Endothelial cell of umbilical vein (primary cell): ENCODE measurements around the gene STH. TPM values are rescaled to one million over a fixed set of nuclear protein-coding genes. Genes with fewer than 3 reads are reported as not detected.

Experiments
- BruUV-seq: library from RNA; stranded (reverse); fragments of 400-500 nt; replicated peaks from 2 replicates; lab custom pipeline; 2021; lab: Mats Ljungman, UMichigan
- CTCF ChIA-PET: fragments of 300-600, 350-600 bp; sonication (Branson Sonifier 250); formaldehyde crosslinking; loops from one replicate; lab custom pipeline; 2021; ENCODE audit warnings: antibody characterized with exemption, inconsistent platforms; lab: Charles Lee
- POLR2A ChIA-PET: fragments of 300-600, 350-600 bp; sonication (Branson Sonifier 250); formaldehyde crosslinking; loops from one replicate; lab custom pipeline; 2021; ENCODE audit warnings: antibody characterized with exemption, inconsistent platforms; lab: Charles Lee
- DNase-seq: peaks from one replicate; pipeline ENCODE4 v3.0.0-alpha.2; 2011; ENCODE audit warnings: low read depth, low spot score
- FAIRE-seq: peaks from 2 replicates; lab custom pipeline; 2011; peaks lifted over from hg19 to GRCh38; lab: Jason Lieb, UNC
- H2AFZ ChIP-seq: 2 replicates; pipeline ENCODE4 v1.6.0; 2012; ENCODE audit warnings: low read depth, low read length, control low read depth, inconsistent platforms
- H3K27ac ChIP-seq: 2 replicates; pipeline ENCODE4 v1.5.1; 2011; ENCODE audit warnings: low read depth, mild to moderate bottlenecking, control low read depth, low read length, moderate library complexity; ENCODE audit not compliant: insufficient read depth
- H3K27me3 ChIP-seq, 2 experiments: 2 replicates each; pipeline versions ENCODE4 v1.6.0 to v1.6.1; 2011; ENCODE audit warnings: low read length in 2 of 2, mixed read lengths in 1 of 2; ENCODE audit not compliant: control insufficient read depth in 2 of 2, insufficient read depth in 2 of 2
- H3K36me3 ChIP-seq, 2 experiments: 2 replicates in 1 of 2; 3 replicates in 1 of 2; pipeline ENCODE4 v1.5.1; 2011; ENCODE audit warnings: low read length in 2 of 2, mild to moderate bottlenecking in 1 of 2, moderate library complexity in 1 of 2; ENCODE audit not compliant: control insufficient read depth in 2 of 2, insufficient read depth in 2 of 2; ENCODE audit errors: extremely low read depth in 1 of 2
- H3K4me1 ChIP-seq: 3 replicates; pipeline ENCODE4 v1.5.1; 2011; ENCODE audit warnings: mild to moderate bottlenecking, low read length; ENCODE audit not compliant: control insufficient read depth, insufficient read depth; ENCODE audit errors: extremely low read depth
- H3K4me2 ChIP-seq: 2 replicates; pipeline ENCODE4 v1.6.1; 2011; ENCODE audit warnings: low read length, control low read depth, mixed read lengths; ENCODE audit not compliant: insufficient read depth
- H3K4me3 ChIP-seq, 3 experiments: fragments of 200-600 bp in 1 of 3; sonication (generic), shearing (Covaris generic) in 1 of 3; replicated peaks in 1 of 3; 2 replicates each; pipeline ENCODE4 v1.5.1; 2011 to 2016; ENCODE audit warnings: control low read depth in 3 of 3, low read length in 3 of 3, mild to moderate bottlenecking in 2 of 3, inconsistent platforms in 1 of 3, low read depth in 1 of 3, moderate library complexity in 1 of 3; ENCODE audit not compliant: insufficient read depth in 1 of 3
- H3K79me2 ChIP-seq: 2 replicates; pipeline ENCODE4 v1.6.0; 2012; ENCODE audit warnings: low read length, inconsistent platforms; ENCODE audit not compliant: control insufficient read depth, insufficient read depth
- H3K9ac ChIP-seq: replicated peaks from 2 replicates; pipeline ENCODE3; 2011; ENCODE audit warnings: low read length, control low read depth; ENCODE audit not compliant: insufficient read depth; ENCODE audit errors: extremely low read depth
- H3K9me1 ChIP-seq: replicated peaks from 3 replicates; pipeline ENCODE4 v1.6.0; 2011; ENCODE audit warnings: mild to moderate bottlenecking, low read length; ENCODE audit not compliant: control insufficient read depth, insufficient read depth; ENCODE audit errors: extremely low read depth
- H3K9me3 ChIP-seq: replicated peaks from 2 replicates; pipeline ENCODE4 v1.5.1; 2012; ENCODE audit warnings: low read length, inconsistent platforms; ENCODE audit not compliant: control insufficient read depth, insufficient read depth
- H4K20me1 ChIP-seq: replicated peaks from 2 replicates; pipeline ENCODE3; 2011; ENCODE audit warnings: mild to moderate bottlenecking, low read length; ENCODE audit not compliant: control insufficient read depth, insufficient read depth; ENCODE audit errors: extremely low read depth
- CTCF ChIP-seq, 2 donors: IDR thresholded peaks; 1 replicate in 1 of 2; 2 replicates in 1 of 2; pipeline ENCODE4 v1.5.1; 2011; ENCODE audit warnings: low read length in 2 of 2, mild to moderate bottlenecking in 2 of 2, moderate library complexity in 2 of 2, control low read depth in 1 of 2, inconsistent platforms in 1 of 2, low read depth in 1 of 2; ENCODE audit not compliant: insufficient read depth in 1 of 2; ENCODE audit errors: extremely low read depth in 1 of 2
- EZH2 ChIP-seq: IDR thresholded peaks from 2 replicates; pipeline ENCODE4 v1.6.1; 2012; ENCODE audit warnings: borderline replicate concordance, low read depth, mild to moderate bottlenecking, moderate library complexity, low read length, inconsistent platforms; ENCODE audit not compliant: severe bottlenecking
- FOS ChIP-seq: IDR thresholded peaks from 2 replicates; pipeline ENCODE4 v1.6.1; 2011; ENCODE audit warnings: mild to moderate bottlenecking, low read length, moderate library complexity, borderline replicate concordance; ENCODE audit not compliant: insufficient read depth
- GATA2 ChIP-seq: IDR thresholded peaks from 2 replicates; pipeline ENCODE4 v1.7.0; 2011; ENCODE audit warnings: low read depth, mild to moderate bottlenecking, moderate library complexity, mixed read lengths, low read length; ENCODE audit not compliant: insufficient read length, insufficient read depth
- JUN ChIP-seq: IDR thresholded peaks from 2 replicates; pipeline ENCODE4 v1.6.1; 2011; ENCODE audit warnings: borderline replicate concordance, low read depth; ENCODE audit not compliant: insufficient read length, insufficient read depth
- MAX ChIP-seq: IDR thresholded peaks from 2 replicates; pipeline ENCODE4 v1.6.1; 2011; ENCODE audit not compliant: insufficient read depth, insufficient read length
- MYC ChIP-seq: IDR thresholded peaks from one replicate; pipeline ENCODE4 v1.6.1; 2011; ENCODE audit warnings: mild to moderate bottlenecking, low read depth, low read length
- POLR2A ChIP-seq: IDR thresholded peaks from 2 replicates; pipeline ENCODE4 v1.6.1; 2012; ENCODE audit warnings: low read depth, mild to moderate bottlenecking, control low read depth, low read length
- POLR2AphosphoS5 ChIP-seq: IDR thresholded peaks from 2 replicates; pipeline ENCODE4 v1.6.1; 2012; ENCODE audit warnings: low read depth, mild to moderate bottlenecking, control low read depth, low read length, moderate library complexity; ENCODE audit not compliant: insufficient read depth
- dilution Hi-C: fragments of 300-500 bp; cut with MboI; formaldehyde crosslinking; loops from one replicate; pipeline ENCODE4 v1.15.0; 2019; ENCODE audit warnings: low sequenced_read_pairs; ENCODE audit not compliant: extremely low pct_ligation_motif_present
- intact Hi-C: fragments of 100-400 bp; cut with micrococcal nuclease; formaldehyde crosslinking; loops from one replicate; pipeline ENCODE4 v1.10.0; 2022
- polyA plus RNA-seq, 4 experiments: library from polyadenylated mRNA; depleted of rRNA in 3 of 4; stranded (reverse) in 3 of 4; unstranded in 1 of 4; fragments of >200 nt; gene quantifications; 2 replicates each; pipeline versions ENCODE4 v1.2.1 to v1.2.3, GENCODE V29; 2011 to 2012; ENCODE audit warnings: missing spikeins in 1 of 4
- total RNA-seq: library from RNA; stranded (reverse); gene quantifications from 2 replicates; pipeline ENCODE4 v1.2.3, GENCODE V29; 2021

Gene STH
- total and polyA plus RNA-seq, 2 donors (not counting 3 experiments of a cell fraction or from before 2014, with no cell fraction given) = not detected

- Histone ChIP-seq H3K36me3 (no peaks in the 10 kb centered on the region), H3K27me3 (peaks cover 14 to 17% of the 10 kb centered on the region in 2 experiments), H3K4me3 (no peak overlapping the region), H2AFZ (no peak overlapping the region), H3K79me2 (no peaks in the 10 kb centered on the region), H3K4me2 (no peak overlapping the region), H3K9ac (no peak overlapping the region), H3K4me1 (peaks cover 4% of the 10 kb centered on the region), H3K9me1 (no peaks in the 10 kb centered on the region), H4K20me1 (no peaks in the 10 kb centered on the region), H3K9me3 (no peaks in the 10 kb centered on the region), H3K27ac (no peak overlapping the region)
- ChIA-PET POLR2A (no interaction called here), CTCF (no interaction called here)
- DNase-seq (no peak), FAIRE-seq (no peak)
- no peak for TF ChIP-seq POLR2AphosphoS5
- no peak for TF ChIP-seq MYC
- TF ChIP-seq JUN = no peak
- TF ChIP-seq MAX = no peak
- TF ChIP-seq EZH2 = no peak
- no peak for TF ChIP-seq GATA2
- no peak for TF ChIP-seq FOS
- TF ChIP-seq CTCF (IDR thresholded peaks at IDR 0.05; ENCODE audit: extremely low read depth in 1 of 2, insufficient read depth in 1 of 2, low read depth in 1 of 2, low read length in 2 of 2) = no peak
- no peak for TF ChIP-seq POLR2A
- dilution Hi-C loops (no loop called here), intact Hi-C loops (no loop called here)
- no TSS peak for BruUV-seq
These were observed 47.6 kb upstream of the STH start for GRCh38 chr17:45951403-45951802.
